PC-9 (cell line): ENCODE data around the gene MRTO4.

Experiments used
- EZH2 ChIP-seq: fragments of 200-600 bp; sonication (generic); IDR thresholded peaks from 2 replicates; pipeline ENCODE4 v1.8.0; 2017; ENCODE audit warnings: antibody characterized with exemption, low read depth
- TF ChIP-seq, protein P1 (sequence below): fragments of 200-600 bp; sonication (generic); conservative IDR thresholded peaks from 2 replicates; pipeline ENCODE4 v1.6.1; 2017; ENCODE audit warnings: mixed run types, antibody characterized with exemption, mild to moderate bottlenecking, moderate library complexity

DNA sequence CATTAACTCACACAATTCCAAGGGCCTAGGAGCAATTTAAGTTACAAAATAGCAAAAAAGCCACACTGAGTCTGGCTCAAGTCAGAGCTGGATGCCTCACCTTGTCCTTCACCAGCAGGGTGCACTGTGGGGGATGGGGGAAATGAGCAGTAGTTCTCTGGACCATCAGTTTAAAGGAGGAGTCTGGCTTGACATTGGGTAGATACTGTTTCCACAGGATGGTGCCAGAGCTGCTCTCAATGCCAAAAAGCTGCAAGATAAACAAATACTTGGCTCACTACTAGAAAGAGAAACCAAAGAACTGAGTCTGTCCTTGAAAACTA is 19.1 kb upstream of the MRTO4 start:
- TF ChIP-seq, protein P1, sequence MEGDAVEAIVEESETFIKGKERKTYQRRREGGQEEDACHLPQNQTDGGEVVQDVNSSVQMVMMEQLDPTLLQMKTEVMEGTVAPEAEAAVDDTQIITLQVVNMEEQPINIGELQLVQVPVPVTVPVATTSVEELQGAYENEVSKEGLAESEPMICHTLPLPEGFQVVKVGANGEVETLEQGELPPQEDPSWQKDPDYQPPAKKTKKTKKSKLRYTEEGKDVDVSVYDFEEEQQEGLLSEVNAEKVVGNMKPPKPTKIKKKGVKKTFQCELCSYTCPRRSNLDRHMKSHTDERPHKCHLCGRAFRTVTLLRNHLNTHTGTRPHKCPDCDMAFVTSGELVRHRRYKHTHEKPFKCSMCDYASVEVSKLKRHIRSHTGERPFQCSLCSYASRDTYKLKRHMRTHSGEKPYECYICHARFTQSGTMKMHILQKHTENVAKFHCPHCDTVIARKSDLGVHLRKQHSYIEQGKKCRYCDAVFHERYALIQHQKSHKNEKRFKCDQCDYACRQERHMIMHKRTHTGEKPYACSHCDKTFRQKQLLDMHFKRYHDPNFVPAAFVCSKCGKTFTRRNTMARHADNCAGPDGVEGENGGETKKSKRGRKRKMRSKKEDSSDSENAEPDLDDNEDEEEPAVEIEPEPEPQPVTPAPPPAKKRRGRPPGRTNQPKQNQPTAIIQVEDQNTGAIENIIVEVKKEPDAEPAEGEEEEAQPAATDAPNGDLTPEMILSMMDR, result no peak
- no peak for TF ChIP-seq EZH2
